Amniotic stem cell (primary cell): ENCODE measurements around the gene LGI4.

Experiments used
- DNase-seq: peaks from one replicate; lab custom pipeline; 2025; lab: John Stamatoyannopoulos, UW

Gene LGI4

DNA sequence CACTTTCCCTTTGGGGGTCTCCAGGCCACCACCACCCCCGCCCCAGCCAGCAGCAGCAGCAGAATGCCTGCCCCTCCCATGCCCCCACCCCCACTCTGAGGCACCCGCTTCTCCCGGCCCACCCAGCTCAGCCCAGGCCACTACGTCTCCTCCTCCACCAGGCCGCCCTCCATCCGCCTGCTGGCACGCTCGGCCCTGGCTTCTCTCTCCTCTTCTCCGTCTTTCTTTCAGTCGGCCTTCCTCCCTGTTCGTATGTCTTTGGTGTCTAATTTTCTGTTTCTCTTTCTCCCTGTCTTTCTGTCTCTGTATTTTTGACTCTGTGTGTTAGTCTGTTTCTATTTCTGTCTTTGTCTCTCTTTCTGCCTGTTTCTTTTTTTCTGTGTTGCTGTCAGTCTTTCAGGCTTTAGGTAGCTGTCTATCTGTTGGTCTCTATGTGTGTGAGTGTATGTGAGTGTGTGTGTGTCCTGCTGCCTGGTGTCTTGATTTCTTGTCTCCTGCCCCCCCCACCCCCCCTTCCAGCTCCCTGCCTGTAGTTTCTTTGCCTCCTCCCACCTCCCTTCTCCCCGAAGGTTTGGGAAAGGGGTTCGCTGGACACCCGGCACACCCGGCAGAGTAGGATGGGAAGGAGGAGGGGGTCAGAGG, at the start of gene LGI4:
LGI4 (minus strand) TSS at position 459 of the 642 bp plus-strand sequence; CDS start at position 80, 379 bp downstream.
- no peak for DNase-seq

DNA sequence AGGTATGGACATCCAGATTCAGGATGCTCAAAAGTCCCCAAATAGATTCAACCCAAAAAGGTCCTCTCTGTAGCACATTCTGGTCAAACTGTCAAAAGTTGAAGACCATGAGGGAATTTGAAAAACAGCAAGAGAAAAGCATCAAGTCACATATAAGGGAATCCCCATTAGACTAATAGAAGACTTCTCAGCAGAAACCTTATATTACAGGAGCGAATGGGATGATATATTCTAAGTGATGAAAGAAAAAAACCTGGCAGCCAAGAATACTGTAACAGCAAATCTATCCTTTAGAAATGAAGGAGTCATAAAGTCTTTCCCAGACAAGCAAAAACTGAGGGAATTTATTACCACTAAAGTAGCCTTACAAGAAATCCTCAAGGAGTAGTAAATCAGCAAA, 49.4 kb upstream of the LGI4 start:
- DNase-seq, result no peak

DNA sequence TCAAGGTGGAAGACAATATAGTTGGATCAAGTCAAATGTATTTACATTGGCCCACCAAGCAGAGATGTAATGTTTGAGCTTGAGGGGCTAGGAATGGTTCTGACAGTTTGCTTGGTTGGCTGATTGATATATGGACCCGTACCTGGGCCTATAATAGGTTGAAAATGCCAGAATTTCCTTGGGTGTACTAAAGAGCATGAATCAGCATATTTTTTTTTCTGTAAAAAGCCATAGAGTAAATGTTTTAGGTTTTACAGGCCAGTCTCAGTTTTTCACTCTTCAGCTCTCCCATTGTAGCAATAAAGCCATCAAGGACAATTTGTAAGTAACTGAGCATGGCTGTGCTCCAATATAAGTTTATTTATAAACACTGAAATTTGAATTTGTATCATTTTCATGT, 46.5 kb upstream of the LGI4 start:
- DNase-seq, result no peak

DNA sequence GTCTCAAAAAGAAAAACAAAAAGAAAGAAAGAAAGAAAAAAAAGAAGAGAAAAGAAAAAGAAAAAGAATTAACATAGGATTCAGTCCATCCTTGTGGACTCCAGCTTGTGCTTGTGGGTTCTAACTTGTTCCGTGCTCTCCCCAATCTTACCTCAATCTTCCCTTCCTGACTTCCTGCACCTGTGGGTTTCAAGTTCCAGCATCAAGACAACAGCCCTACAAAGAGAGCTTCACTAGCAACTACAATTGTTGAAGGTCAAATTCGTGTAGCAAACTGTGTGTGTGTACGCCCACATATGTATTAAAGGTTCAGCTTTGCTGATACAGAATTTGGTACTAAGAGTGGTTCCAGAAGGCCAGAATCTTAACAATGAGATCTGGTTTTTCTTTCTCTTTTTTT, 45.0 kb upstream of the LGI4 start:
- DNase-seq, result no peak

DNA sequence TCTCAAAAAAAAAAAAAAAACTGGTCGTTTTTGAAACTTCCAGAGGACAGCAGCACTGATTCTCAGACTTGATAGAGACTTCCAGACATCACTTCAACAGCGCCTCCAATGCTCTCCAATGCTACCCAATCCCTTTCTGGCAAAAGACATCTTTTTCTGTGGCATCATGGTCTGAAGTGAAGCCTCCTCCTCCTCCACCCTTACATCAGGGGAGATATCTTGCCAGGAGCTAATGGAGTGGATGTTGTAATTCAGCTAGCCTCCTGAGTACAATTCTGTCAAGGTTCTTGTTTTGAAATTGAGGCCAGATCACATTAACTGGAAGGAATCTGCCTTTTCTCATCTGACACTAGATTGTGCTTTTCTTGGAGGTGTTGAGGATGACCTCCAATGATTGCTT, 43.8 kb upstream of the LGI4 start:
- no peak for DNase-seq

DNA sequence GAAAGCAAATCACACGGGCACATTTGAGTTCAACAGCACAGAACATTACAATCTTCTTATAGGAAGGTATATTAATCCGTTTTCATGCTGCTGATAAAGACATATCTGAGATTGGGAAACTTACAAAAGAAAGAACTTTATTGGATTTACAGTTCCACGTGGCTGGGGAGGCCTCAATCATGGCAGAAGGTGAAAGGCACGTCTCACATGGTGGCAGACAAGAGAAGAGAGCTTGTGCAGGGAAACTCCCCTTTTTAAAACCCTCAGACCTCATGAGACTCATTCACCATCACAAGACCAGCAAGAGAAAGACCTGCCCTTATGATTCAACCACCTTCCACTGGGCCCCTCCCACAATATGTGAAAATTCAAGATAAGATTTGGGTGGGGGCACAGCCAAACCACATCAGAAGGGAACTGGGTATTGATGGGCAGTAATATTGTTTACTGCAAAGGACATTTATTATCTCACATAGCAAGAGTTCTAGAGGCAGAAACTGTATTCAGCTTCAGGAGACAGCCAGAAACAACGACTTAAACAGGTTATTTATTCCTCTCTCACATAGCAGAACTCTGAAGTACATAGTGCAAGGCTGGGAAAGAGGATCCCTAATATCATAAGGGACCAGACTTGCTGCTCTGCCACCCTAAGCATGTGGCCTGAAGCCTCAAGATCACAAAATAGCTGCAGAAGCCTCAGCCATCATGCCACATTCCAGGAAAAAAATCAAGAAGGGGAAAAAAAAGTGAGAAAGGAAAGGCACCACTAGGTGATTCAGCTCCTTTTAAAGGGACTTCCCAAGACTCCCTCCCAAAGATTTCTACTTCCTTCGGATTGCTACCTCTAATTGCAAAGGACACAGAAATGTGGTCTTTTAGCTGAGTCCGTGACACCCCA, 42.8 kb upstream of the LGI4 start:
- DNase-seq, result no peak

DNA sequence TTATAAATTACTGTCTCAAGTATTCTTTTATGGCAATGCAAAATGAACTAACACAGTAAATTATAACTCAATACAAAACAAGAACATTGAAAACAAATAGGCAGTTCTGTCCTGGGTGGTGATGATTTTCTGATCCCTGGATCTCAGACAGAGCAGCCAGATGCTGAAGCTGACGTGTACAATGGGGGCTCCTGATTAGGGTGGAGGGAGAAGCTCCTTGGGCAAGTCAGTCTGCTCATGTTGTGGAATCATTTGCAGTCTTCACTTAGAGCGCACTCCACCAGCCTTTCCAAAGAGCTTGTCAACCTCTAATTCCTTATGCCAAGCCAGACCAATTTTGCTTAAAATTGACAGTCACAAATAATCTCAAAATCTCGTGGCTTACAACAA, 41.3 kb upstream of the LGI4 start:
- DNase-seq, result no peak

DNA sequence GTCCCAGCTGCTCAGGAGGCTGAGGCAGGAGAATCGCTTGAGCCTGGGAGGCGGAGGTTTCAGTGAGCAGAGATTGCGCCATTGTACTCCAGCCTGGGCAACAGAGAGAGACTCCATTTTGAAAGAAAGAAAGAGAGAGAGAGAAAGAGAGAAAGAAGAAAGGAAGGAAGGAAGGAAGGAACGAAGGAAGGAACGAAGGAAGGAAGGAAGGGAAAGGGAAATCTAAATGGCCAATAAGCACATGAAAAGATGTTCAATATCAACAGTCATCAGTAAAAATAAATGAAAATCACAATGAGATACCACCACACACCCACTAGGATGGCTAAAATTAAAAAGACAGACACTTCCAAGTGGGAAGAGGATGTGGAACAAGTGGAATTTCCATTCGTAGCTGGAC, 39.4 kb upstream of the LGI4 start:
- no peak for DNase-seq

DNA sequence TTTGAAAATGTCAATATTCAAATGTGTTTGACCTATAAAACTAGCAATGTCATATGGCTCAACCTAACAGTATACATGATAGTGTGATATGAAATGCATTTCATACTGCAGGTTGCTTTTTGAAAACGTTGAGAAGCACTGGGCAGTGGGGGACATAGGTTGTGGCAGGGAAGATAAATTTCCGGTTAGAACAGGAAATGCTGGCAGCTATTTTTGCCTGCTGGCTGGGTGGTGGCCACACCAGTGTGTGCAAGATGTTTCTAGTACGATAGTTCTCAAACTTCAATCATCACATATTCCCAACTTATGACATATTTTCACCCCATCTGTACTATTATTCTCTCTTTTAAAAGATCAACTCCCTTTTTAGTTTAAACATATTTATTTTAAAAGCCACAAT, 36.9 kb upstream of the LGI4 start:
- no peak for DNase-seq

DNA sequence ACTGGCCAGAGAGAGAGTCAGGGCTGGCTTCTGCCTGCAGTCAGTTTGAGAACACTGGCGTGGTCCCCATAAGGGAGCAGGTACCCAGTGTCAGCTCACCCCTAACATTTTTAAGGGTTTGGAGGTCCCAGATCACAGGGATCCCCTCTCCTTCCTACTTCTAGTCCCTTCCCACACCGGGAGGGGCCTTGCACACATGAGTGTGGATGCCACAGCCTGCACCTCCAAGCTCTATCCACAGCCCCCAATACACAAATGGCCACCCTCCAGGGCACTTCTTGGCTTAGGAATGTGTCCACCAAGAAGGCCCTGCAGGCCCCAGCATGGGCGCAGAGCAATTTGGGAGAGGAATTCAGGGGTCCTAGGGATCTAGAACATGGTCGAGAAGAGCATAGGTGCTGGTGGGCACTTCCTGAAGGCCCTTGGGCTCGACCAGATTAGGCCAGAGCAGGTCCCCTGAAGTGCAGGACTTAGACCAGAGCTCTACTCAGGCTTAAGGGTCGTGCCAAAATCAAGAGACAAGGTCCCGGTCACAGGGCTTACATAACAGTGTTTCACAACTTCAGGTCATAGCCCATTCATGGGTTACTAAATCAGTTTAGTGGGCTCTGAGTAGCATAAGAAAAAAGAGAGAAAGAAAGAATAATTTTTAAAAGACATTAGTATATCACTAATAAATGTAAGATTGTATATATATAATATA, 35.7 kb upstream of the LGI4 start:
- no peak for DNase-seq

DNA sequence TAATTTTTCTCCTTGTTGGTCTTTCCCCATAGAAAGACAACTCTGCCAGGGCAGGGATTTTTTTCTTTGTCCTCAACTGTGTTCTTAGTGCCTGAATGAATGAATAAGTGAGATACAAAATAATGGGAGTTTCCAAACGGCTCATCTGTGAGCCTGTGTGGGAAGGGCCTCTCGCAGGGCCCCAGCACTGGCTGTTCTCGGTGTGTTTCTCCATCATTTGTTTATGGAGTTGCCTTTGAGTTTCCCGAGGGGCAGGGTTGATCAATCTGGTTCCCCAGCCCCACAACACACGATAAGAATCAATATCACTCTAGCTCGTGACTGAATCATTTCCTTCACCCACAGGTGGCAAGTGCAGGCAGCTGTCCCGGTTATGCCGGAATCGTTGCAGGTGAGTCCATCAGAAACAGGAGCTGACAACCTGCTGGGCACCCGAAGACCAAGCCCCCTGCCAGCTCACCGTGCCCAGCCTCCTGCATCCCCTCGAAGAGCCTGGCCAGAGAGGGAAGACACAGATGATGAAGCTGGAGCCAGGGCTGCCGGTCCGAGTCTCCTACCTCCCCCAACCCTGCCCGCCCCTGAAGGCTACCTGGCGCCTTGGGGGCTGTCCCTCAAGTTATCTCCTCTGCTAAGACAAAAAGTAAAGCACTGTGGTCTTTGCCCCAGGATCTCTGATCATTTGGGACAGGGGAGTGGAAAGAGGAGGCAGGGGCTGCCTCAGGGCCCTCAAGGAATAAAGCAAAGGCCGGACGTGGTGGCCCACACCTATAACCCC, 34.5 kb upstream of the LGI4 start:
- no peak for DNase-seq

DNA sequence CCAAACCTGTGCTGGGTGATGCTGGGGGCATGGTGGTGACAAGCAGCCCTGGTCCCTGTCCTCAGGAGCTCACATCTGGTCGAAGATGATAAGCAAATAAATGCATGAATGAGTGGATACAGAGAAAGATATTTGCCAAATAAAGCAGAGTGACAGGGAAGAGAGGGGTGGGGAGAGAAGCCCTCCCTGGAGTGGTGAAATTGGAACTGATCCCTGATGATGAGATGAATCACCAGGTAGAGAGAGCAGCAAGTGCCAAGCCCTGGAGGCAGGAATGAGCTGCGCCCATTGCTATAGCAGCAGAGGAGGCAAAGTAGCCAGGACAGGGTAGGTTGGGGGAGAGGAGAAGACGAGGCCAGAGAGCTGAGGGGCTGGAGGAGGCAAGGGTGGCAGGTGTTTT, 33.3 kb upstream of the LGI4 start:
- no peak for DNase-seq

DNA sequence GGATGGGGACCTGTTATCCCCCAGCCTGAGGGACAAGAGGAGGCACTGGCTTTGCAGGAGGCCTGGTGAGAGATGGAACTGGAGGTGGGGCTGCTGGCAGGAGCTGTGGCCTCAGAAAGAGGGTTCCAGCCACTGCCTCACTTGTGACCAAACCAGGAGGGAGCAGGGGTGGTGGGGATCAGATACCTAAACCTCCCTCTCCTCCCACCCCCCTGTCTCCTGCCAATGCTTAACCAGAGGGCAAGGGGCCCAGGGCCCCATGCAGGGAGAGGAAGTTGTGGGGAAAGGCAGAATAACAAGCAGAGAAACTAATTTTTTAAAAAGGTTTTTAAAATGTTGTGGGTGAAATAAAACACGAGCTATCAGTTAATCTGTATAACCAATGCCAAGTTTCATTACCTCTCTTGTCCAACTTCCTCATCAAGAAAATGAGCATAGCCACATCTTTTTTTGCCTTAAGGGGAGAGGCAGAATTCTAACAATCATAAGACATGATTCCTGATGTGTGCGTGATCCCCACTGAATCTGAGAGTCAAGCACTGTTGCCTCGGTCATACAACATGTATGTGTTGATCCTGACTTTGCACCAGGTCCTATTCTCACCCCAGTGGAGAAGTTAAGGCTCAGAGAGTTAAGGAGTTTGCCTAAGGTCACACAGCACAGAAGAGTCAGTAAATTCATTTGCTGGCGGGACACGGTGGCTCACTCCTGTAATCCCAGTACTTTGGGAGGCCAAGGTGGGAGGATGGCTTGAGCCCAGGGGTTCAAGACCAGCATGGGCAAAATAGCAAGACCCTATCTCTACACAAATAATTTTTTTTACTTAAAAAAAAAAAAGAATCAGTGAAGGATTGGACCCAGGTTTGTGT, 32.6 kb upstream of the LGI4 start:
- no peak for DNase-seq

DNA sequence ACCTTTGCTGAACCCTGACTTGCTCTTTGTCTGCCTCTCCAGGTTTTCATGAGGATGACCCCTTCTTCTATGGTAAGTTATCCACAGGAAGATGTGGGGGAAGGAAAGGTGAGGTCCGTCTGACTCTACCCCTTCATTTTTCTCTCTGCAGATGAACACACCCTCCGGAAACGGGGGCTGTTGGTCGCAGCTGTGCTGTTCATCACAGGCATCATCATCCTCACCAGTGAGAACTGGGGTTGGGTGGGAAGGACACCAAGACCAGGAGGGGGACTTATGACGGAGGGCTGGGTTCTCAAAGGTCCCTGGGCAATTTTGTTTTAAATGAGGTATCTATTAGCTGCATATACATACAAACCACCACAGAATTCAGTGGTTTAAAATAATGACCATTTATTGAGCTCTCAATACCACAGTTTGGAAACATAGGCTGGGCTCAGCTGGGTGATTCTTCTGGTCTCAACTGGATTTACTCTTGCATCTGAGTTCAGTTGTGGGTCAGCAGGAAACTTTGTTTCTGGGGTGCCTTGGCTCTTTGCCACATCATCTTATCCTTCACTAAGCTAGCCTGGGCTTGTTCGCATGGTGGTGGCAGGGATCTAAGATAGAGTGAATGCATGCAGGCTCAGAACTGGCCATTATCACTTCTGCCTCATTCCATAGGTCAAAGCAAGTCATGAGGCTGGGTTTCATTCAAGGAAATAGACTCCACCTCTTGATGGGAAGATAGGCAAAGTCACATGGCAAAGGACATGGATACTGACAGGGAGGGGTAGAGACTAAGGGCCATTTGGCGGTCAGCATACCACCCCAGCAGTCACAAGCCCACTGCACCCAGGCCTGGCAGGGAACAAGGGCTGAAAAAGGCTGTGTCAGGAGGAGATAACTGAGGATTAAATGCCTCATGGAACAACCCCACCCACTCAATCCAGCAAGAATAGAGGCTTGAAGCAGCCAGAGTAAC, 31.5 kb upstream of the LGI4 start:
- DNase-seq, result no peak

DNA sequence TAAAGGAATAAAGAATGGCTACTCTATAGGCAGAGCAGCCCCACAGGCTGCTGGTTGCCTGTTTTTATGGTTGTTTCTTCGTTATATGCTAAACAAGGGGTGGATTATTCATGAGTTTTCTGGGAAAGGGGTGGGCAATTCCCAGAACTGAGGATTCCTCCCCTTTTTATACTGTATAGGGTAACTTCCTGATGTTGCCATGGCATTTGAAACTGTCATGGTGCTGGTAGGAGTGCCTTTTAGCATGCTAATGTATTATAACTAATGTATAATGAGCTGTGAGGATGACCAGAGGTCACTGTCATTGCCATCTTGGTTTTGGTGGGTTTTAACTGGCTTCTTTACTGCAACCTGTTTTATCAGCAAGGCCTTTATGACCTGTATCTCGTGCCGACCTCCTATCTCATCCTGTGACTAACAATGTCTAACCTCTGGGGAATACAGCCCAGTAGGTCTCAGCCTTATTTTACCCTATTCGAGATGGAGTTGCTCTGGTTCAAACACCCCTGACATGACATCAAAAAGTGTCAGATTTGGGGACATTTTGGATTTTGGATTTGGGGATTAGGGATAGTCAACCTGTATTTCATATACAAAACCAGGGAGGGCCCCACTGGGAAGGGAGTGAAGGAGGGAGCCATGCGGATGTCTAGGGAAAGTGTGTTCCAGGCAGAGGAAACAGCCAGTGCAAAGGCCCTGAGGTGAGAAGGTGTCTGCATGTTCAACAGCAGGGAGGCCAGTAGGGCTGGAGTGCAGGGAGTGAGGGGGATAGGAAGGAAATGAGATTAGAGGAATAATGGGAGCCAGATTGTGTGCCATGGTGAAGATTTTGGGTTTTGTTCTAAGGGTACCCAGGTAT, 30.6 kb upstream of the LGI4 start:
- DNase-seq, result no peak

DNA sequence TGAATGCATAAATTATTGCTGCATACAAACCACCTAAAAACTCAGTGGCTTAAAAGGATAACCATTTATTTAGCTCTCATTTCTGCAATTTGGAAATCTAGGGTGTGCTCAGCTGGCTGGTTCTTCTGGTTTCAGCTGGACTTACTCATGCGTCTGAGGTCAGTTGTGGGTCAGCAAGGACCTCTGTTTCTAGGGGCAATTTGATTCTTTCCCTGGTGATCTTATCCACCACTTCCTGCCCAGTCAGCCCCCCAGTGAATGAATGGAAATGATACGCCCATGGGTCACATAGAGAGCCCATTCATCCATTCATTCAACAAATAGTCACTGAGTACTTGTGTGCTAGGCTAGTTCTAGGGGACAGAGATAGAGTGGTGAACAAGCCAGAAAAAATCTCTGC, 29.6 kb upstream of the LGI4 start:
- no peak for DNase-seq

DNA sequence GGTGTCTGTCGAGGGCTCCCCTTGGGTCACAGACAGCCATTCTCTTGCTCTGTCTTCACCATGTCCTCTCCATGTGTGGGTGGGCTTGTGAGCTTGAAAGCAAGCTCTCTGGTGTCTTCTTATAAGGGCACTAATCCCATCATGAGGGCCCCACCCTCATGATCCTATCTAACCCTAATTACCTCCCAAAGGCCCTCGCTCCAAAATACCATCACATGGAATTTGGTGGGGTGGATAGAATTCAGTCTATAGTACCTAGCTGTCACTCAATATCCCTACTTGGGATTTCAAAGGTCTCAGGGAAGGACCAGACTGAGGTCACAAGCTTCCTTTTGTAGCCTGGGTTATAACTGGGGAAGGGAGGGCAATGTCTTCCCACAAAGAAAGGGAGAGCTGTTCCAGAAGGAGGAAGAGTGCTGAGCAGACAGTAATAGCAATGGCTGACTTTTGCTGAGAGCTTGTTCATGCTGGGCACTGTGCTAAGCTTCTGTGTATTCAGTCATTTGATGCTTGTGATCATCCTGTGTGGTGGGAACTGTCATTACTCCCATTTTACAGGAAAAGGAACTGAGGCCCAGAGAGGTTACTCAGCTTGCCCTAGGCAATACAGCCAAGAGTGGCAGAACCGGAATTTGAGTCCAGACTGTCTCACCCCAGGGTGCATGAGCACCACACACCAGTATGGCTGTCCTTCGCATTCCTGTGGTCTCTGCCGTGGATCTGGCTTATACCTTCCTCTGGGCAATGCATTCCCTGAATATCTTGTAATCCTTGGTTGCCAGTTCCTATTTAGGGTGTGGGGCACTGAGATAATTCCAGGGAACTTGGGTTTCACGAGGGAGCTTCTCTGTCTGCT, 27.8 kb upstream of the LGI4 start:
- DNase-seq, result peak; percentile 37

DNA sequence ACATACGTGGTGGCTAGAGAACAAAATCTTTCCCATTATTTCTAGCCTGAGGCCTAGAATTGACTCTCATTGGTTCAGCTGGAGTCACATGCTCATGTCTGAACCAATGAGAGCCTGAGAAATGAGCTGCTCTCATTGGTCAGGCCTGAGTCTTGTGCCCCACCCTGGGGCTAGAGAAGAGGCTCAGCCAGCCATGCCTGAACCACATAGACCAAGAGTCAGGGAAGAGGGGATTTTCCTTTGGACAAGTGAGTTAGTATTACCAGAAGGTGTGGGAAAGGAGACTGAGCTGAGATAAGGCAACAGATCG, 26.5 kb upstream of the LGI4 start:
- no peak for DNase-seq
